Lower lobe of right lung (tissue), 2 donors: ENCODE data around the gene USP24. TPM values are rescaled to one million over a fixed set of nuclear protein-coding genes. Genes with fewer than 3 reads are reported as not detected.

Experiments used
- ATAC-seq, 2 donors: fragments of 200-7000 bp; cut with Tn5 transposase; one replicate each; pipeline ENCODE4 v1.9.1; 2020 to 2022; ENCODE audit warnings: mild to moderate bottlenecking in 2 of 2, moderate library complexity in 2 of 2
- DNase-seq: peaks from one replicate; pipeline ENCODE4 v3.0.0-alpha.2; 2020
- H3K27ac ChIP-seq: fragments of 200-600 bp; one replicate; pipeline ENCODE4 v1.8.0; 2022
- H3K27me3 ChIP-seq: fragments of 200-600 bp; one replicate; pipeline ENCODE4 v1.8.0; 2022; ENCODE audit warnings: low read depth
- H3K36me3 ChIP-seq: fragments of 200-600 bp; one replicate; pipeline ENCODE4 v1.8.0; 2022; ENCODE audit warnings: mild to moderate bottlenecking
- H3K4me1 ChIP-seq: fragments of 200-600 bp; one replicate; pipeline ENCODE4 v1.8.0; 2022
- H3K4me3 ChIP-seq: fragments of 200-600 bp; one replicate; pipeline ENCODE4 v1.8.0; 2022; ENCODE audit warnings: mild to moderate bottlenecking
- H3K9me3 ChIP-seq: fragments of 200-600 bp; one replicate; pipeline ENCODE4 v1.8.0; 2022
- CTCF ChIP-seq: fragments of 200-600 bp; IDR thresholded peaks from one replicate; pipeline ENCODE4 v1.8.0; 2022; ENCODE audit warnings: antibody characterized with exemption, mild to moderate bottlenecking
- intact Hi-C: fragments of 100-400 bp; cut with DNase I; formaldehyde crosslinking; loops from one replicate; pipeline ENCODE4 v1.11.0; 2022
- microRNA-seq: library from miRNA; unstranded; fragments of <30 nt; microRNA quantifications from one replicate; pipeline ENCODE4 v1.2.0, GENCODE V29; 2020; ENCODE audit warnings: borderline number of aligned reads
- total RNA-seq: library from RNA; stranded (reverse); fragmentation: NEBNext Ultra II Directional; extraction: Animal tissue kit (Norgen Biotek cat#: 25700); gene quantifications from one replicate; pipeline ENCODE4 v1.2.1, GENCODE V29; 2021
- donor health status: DM: no; HTN: yes; CAD: no; lungs with severe emphysema.

The USP24 gene
- total RNA-seq, 1 donor from 2014 or later: 37.6 TPM

GRCh38 chr1:55021942-55022546, 193.1 kb downstream of the USP24 start:
- H3K4me3 ChIP-seq: no peak overlapping the region
- no peaks in the 10 kb centered on the region for H3K4me1 ChIP-seq
- no peak overlapping the region for H3K27ac ChIP-seq
- intact Hi-C loops: no loop called here
- DNase-seq (peak; percentile 90), ATAC-seq (peak; percentile 100)
- no peaks in the 10 kb centered on the region for H3K27me3 ChIP-seq
- peak; percentile 84 for TF ChIP-seq CTCF
- H3K36me3 ChIP-seq: no peaks in the 10 kb centered on the region
- no peaks in the 10 kb centered on the region for H3K9me3 ChIP-seq

GRCh38 chr1:55018395-55018794, 196.8 kb downstream of the USP24 start:
- no peak for TF ChIP-seq CTCF
- Histone ChIP-seq H3K27ac (no peak overlapping the region), H3K4me3 (no peak overlapping the region), H3K9me3 (no peaks in the 10 kb centered on the region), H3K4me1 (no peaks in the 10 kb centered on the region), H3K36me3 (no peaks in the 10 kb centered on the region), H3K27me3 (no peaks in the 10 kb centered on the region)
- intact Hi-C loops: no loop called here
- DNase-seq (no peak), ATAC-seq (no peak)

Small RNA genes within 50 kb of the gene (microRNA-seq; reads per million reads assigned to microRNA genes)
- not detected for gene MIR4422

Other genes with a start within 250 kb of the USP24 start
- gene TMEM61, start 234.7 kb downstream of the USP24 start, total RNA-seq: 2.7 TPM
- gene BSND, start 216.4 kb downstream of the USP24 start, total RNA-seq: not detected
- gene PCSK9, start 175.8 kb downstream of the USP24 start, total RNA-seq: 25.7 TPM